Endodermal cell (in vitro differentiated cells): ENCODE data around the gene PIK3C2B. TPM values are rescaled to one million over a fixed set of nuclear protein-coding genes. Genes with fewer than 3 reads are reported as not detected.
A peak's percentile ranks its signal among the peaks of the same experiment; 100 is the strongest.

Experiments used
- DNase-seq: peaks from one replicate; pipeline ENCODE4 v3.0.0-alpha.2; 2017
- H3K27ac ChIP-seq: 2 replicates; pipeline ENCODE4 v1.5.1; 2013; ENCODE audit warnings: mild to moderate bottlenecking, low read depth, low read length, moderate library complexity
- H3K27me3 ChIP-seq: 2 replicates; pipeline ENCODE4 v1.6.1; 2013; ENCODE audit warnings: mild to moderate bottlenecking, low read length, moderate library complexity; ENCODE audit not compliant: insufficient read depth, control insufficient read depth, poor library complexity, severe bottlenecking
- H3K36me3 ChIP-seq: 2 replicates; pipeline ENCODE4 v1.7.0; 2013; ENCODE audit warnings: mild to moderate bottlenecking, low read length, moderate library complexity; ENCODE audit not compliant: control insufficient read depth, insufficient read depth
- H3K4me1 ChIP-seq: one replicate; pipeline ENCODE4 v1.7.0; 2013; ENCODE audit warnings: low read length; ENCODE audit not compliant: control insufficient read depth, insufficient read depth
- H3K4me3 ChIP-seq: 2 replicates; pipeline ENCODE4 v1.5.1; 2013; ENCODE audit warnings: mild to moderate bottlenecking, low read length, moderate library complexity
- H3K9ac ChIP-seq: 2 replicates; pipeline ENCODE4 v1.6.1; 2013; ENCODE audit warnings: mild to moderate bottlenecking, low read length, moderate library complexity; ENCODE audit not compliant: poor library complexity, severe bottlenecking; ENCODE audit errors: extremely low read depth
- H3K9me3 ChIP-seq: 2 replicates; pipeline ENCODE4 v1.6.1; 2013; ENCODE audit warnings: mild to moderate bottlenecking, low read length, moderate library complexity; ENCODE audit not compliant: control insufficient read depth
- H3K27ac Mint-ChIP-seq: 2 replicates; pipeline ENCODE4 v1.8.0; 2020; ENCODE audit warnings: mixed read lengths
- H3K27me3 Mint-ChIP-seq: 2 replicates; pipeline ENCODE4 v1.8.0; 2021; ENCODE audit warnings: mild to moderate bottlenecking, mixed read lengths; ENCODE audit not compliant: insufficient read depth
- H3K36me3 Mint-ChIP-seq: 2 replicates; pipeline ENCODE4 v1.8.0; 2020; ENCODE audit warnings: low read depth, mixed read lengths
- H3K4me1 Mint-ChIP-seq: 2 replicates; pipeline ENCODE4 v1.8.0; 2020; ENCODE audit warnings: mixed read lengths
- H3K4me3 Mint-ChIP-seq: 2 replicates; pipeline ENCODE4 v1.8.0; 2020; ENCODE audit warnings: mild to moderate bottlenecking, moderate library complexity, mixed read lengths
- H3K9me3 Mint-ChIP-seq: 2 replicates; pipeline ENCODE4 v1.8.0; 2020; ENCODE audit warnings: mild to moderate bottlenecking, mixed read lengths
- CTCF ChIP-seq: fragments of 200-600 bp; sonication (generic); conservative IDR thresholded peaks from 2 replicates; pipeline ENCODE4 v1.5.0; 2021; ENCODE audit warnings: antibody characterized with exemption, mild to moderate bottlenecking
- WGBS, 2 experiments: methylation state at CpG; one replicate each; pipeline versions ENCODE4 v1.1.5 to v1.1.7; 2013; ENCODE audit warnings: missing lambda C conversion rate in 2 of 2, mixed read lengths in 1 of 2; ENCODE audit not compliant: insufficient coverage in 1 of 2, insufficient read length in 1 of 2; 5-methylcytosine and 5-hydroxymethylcytosine counted together
- long read RNA-seq, 4 experiments: library from polyadenylated mRNA in 2 of 4; library from RNA in 1 of 4; library from capped mRNA in 1 of 4; stranded (forward) in 3 of 4; unstranded in 1 of 4; transcript quantifications; one replicate each; pipeline ENCODE4 v2.0.0, GENCODE V29; 2020 to 2021; ENCODE audit warnings: inconsistent platforms in 1 of 4
- polyA plus RNA-seq, 2 experiments: library from polyadenylated mRNA; stranded (reverse); fragments of 50-300 nt; gene quantifications; one replicate each; pipeline ENCODE4 v1.2.3, GENCODE V29; 2013
- total RNA-seq, 2 donors: library from RNA; stranded (reverse); fragmentation: NEBNext Ultra II Directional in 1 of 2; extraction: Animal tissue kit (Norgen Biotek cat#: 25700) in 1 of 2; gene quantifications; 2 replicates in 1 of 2; 3 replicates in 1 of 2; pipeline ENCODE4 v1.2.1, GENCODE V29; 2021

Gene PIK3C2B
- 10 to 100 TPM; 21.3 to 23.9 TPM for total RNA-seq
- polyA plus RNA-seq (2013, experiment 1 of 2) = 34.1 TPM
- 30.8 TPM for polyA plus RNA-seq (2013, experiment 2 of 2)
- long read RNA-seq, experiment 1, partial matches to known transcripts = 1 of 5 reads
- long read RNA-seq, experiment 1, other reads (novel, unspliced or antisense) = 4 of 5 reads
- long read RNA-seq, experiment 2, partial matches to known transcripts = 4 of 9 reads
- long read RNA-seq, experiment 2, other reads (novel, unspliced or antisense) = 5 of 9 reads
- long read RNA-seq, experiment 3, partial matches to known transcripts = 0 of 4 reads
- long read RNA-seq, experiment 3, other reads (novel, unspliced or antisense) = 4 of 4 reads
- long read RNA-seq, experiment 4 = 0 reads

GRCh38 chr1:204494281-204495077 is at the start of gene PIK3C2B:
Gene PIK3C2B (minus strand): TSS chr1:204494805. CDS start chr1:204469802, 25,003 bp downstream.
- peak within 1 kb of the TSS; percentile 97 for H3K4me3 ChIP-seq
- H3K9ac ChIP-seq = peak within 1 kb of the TSS; percentile 84
- 0 to 1% methylated on average over 20 to 69 of the region's 69 CpGs for WGBS, 2 experiments
- H3K36me3 ChIP-seq = no peaks in the 10 kb centered on the region
- H3K4me1 ChIP-seq = peaks cover 8% of the 10 kb centered on the region
- Mint-ChIP-seq H3K27me3 (peaks cover 35% of the 10 kb centered on the region), H3K4me1 (peaks cover 27% of the 10 kb centered on the region), H3K4me3 (peak within 1 kb of the TSS; percentile 78), H3K36me3 (no peaks in the 10 kb centered on the region), H3K27ac (peak within 1 kb of the TSS; percentile 87), H3K9me3 (no peaks in the 10 kb centered on the region)
- peaks cover 27% of the 10 kb centered on the region for H3K27me3 ChIP-seq
- H3K9me3 ChIP-seq = no peaks in the 10 kb centered on the region
- H3K27ac ChIP-seq = peak within 1 kb of the TSS; percentile 98
- TF ChIP-seq CTCF = peak; percentile 75
- peak; percentile 94 for DNase-seq

GRCh38 chr1:204544321-204544720 is 49.7 kb upstream of the PIK3C2B start:
- DNase-seq = no peak
- peak overlapping the region; percentile 29 for H3K27ac Mint-ChIP-seq
- Histone ChIP-seq H3K27me3 (no peaks in the 10 kb centered on the region), H3K9ac (no peak overlapping the region), H3K4me1 (no peaks in the 10 kb centered on the region), H3K4me3 (no peak overlapping the region), H3K27ac (no peak overlapping the region), H3K9me3 (no peaks in the 10 kb centered on the region), H3K36me3 (peaks cover 93% of the 10 kb centered on the region)
- WGBS, 2 experiments = 98% methylated on average over 2 of the region's 2 CpGs; no CpG with 5 or more reads in 1 of the 2 experiments
- H3K4me1 Mint-ChIP-seq = peaks cover 21% of the 10 kb centered on the region
- H3K4me3 Mint-ChIP-seq = no peak overlapping the region
- peaks cover 78% of the 10 kb centered on the region for H3K36me3 Mint-ChIP-seq
- no peak for TF ChIP-seq CTCF
- no peaks in the 10 kb centered on the region for H3K27me3 Mint-ChIP-seq
- no peaks in the 10 kb centered on the region for H3K9me3 Mint-ChIP-seq

- Mint-ChIP-seq H3K9me3 (no peaks in the 10 kb centered on the region), H3K36me3 (peaks cover 76% of the 10 kb centered on the region), H3K4me1 (peaks cover 21% of the 10 kb centered on the region), H3K4me3 (no peak overlapping the region), H3K27me3 (no peaks in the 10 kb centered on the region), H3K27ac (no peak overlapping the region)
- Histone ChIP-seq H3K36me3 (peaks cover 90% of the 10 kb centered on the region), H3K27ac (no peak overlapping the region), H3K9ac (no peak overlapping the region), H3K9me3 (no peaks in the 10 kb centered on the region), H3K4me1 (no peaks in the 10 kb centered on the region), H3K27me3 (no peaks in the 10 kb centered on the region), H3K4me3 (no peak overlapping the region)
- TF ChIP-seq CTCF = no peak
- DNase-seq = no peak
- WGBS, 2 experiments = 83 to 91% methylated on average over 1 to 2 of the region's 2 CpGs
Observed at GRCh38 chr1:204541626-204542025, 47.0 kb upstream of the PIK3C2B start.
